ENCODE data around the gene ADORA2B.
"Not testable (repeated sequence)": the region's sequence is repeated elsewhere in the genome, so short reads cannot be mapped to it uniquely, and the experiment has no call there.

GRCh38 chr17:15979013-15979412 is 34.1 kb downstream of the ADORA2B start:
- not testable (repeated sequence) for TF ChIP-seq CTCF, EZH2phosphoT487 (IDR thresholded peaks at IDR 0.05)

All from neural progenitor cell (in vitro differentiated cells).